GM20431 (cell line): Measurements from ENCODE around the gene HS3ST4.

Experiments used
- in situ Hi-C: fragments of 300-500 bp; cut with MseI, MboI; formaldehyde crosslinking; loops from one replicate; pipeline ENCODE4 v1.15.0; 2020; ENCODE audit warnings: low sequenced_read_pairs; ENCODE audit not compliant: unreplicated experiment

HS3ST4 gene

GRCh38 chr16:25875956-25876598 lies 184.3 kb downstream of the HS3ST4 start:
- in situ Hi-C loops = no loop called here

- in situ Hi-C loops = no loop called here
Measured at GRCh38 chr16:25877103-25877502, 185.3 kb downstream of the HS3ST4 start.

- in situ Hi-C loops = no loop called here
Measured at GRCh38 chr16:25886598-25886997, 194.8 kb downstream of the HS3ST4 start.

GRCh38 chr16:25888868-25889267 lies 197.1 kb downstream of the HS3ST4 start:
- in situ Hi-C loops = no loop called here

- in situ Hi-C loops = no loop called here
Measured at GRCh38 chr16:25893332-25893731, 201.6 kb downstream of the HS3ST4 start.

GRCh38 chr16:25894093-25894492 lies 202.3 kb downstream of the HS3ST4 start:
- in situ Hi-C loops = no loop called here

- in situ Hi-C loops = no loop called here
Measured at GRCh38 chr16:25895380-25895779, 203.6 kb downstream of the HS3ST4 start.

- in situ Hi-C loops = no loop called here
Measured at GRCh38 chr16:25896411-25896810, 204.7 kb downstream of the HS3ST4 start.

GRCh38 chr16:25897702-25898101 lies 205.9 kb downstream of the HS3ST4 start:
- in situ Hi-C loops = no loop called here

- in situ Hi-C loops = no loop called here
Measured at GRCh38 chr16:25905810-25906209, 214.1 kb downstream of the HS3ST4 start.

GRCh38 chr16:25910971-25911370 lies 219.2 kb downstream of the HS3ST4 start:
- in situ Hi-C loops = no loop called here

- in situ Hi-C loops = no loop called here
Measured at GRCh38 chr16:25912321-25912720, 220.6 kb downstream of the HS3ST4 start.

GRCh38 chr16:25914357-25914962 lies 222.7 kb downstream of the HS3ST4 start:
- in situ Hi-C loops = no loop called here

- in situ Hi-C loops = no loop called here
Measured at GRCh38 chr16:25916037-25916436, 224.3 kb downstream of the HS3ST4 start.

GRCh38 chr16:25922438-25922837 lies 230.7 kb downstream of the HS3ST4 start:
- in situ Hi-C loops = no loop called here

- in situ Hi-C loops = no loop called here
Measured at GRCh38 chr16:25925421-25925820, 233.7 kb downstream of the HS3ST4 start.

GRCh38 chr16:25931473-25932035 lies 239.8 kb downstream of the HS3ST4 start:
- in situ Hi-C loops = no loop called here

- in situ Hi-C loops = no loop called here
Measured at GRCh38 chr16:25941800-25942499, 250.2 kb downstream of the HS3ST4 start.

- in situ Hi-C loops = no loop called here
Measured at GRCh38 chr16:25950586-25951281, 259.0 kb downstream of the HS3ST4 start.

GRCh38 chr16:25951999-25952398 lies 260.2 kb downstream of the HS3ST4 start:
- in situ Hi-C loops = no loop called here

- in situ Hi-C loops = no loop called here
Measured at GRCh38 chr16:25952983-25953382, 261.2 kb downstream of the HS3ST4 start.
